ENCODE data around the gene ICAM3.

Gene ICAM3

DNA sequence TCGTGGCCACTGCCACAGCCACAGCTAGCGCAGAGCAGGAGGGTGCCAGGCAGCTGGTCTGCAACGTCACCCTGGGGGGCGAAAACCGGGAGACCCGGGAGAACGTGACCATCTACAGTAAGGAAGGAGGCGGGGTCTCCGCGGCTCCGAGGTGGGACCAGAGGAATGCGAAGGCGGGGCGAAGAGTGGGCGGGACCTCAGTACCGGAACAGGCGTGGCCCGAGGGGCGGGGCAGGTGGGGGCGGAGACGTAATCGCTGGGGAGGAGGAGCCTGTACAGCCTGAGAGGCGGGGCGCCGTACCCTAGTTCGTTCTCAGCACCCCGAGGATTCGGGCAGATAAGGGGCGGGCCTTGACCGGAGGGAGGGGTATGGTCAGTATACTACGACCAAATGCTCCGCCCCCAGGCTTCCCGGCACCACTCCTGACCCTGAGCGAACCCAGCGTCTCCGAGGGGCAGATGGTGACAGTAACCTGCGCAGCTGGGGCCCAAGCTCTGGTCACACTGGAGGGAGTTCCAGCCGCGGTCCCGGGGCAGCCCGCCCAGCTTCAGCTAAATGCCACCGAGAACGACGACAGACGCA lies 47.1 kb downstream of the ICAM3 start:
- peak overlapping the region; percentile 52 for H3K4me3 ChIP-seq (ENCODE audit: low read depth, low read length)
- TF ChIP-seq, protein P1, sequence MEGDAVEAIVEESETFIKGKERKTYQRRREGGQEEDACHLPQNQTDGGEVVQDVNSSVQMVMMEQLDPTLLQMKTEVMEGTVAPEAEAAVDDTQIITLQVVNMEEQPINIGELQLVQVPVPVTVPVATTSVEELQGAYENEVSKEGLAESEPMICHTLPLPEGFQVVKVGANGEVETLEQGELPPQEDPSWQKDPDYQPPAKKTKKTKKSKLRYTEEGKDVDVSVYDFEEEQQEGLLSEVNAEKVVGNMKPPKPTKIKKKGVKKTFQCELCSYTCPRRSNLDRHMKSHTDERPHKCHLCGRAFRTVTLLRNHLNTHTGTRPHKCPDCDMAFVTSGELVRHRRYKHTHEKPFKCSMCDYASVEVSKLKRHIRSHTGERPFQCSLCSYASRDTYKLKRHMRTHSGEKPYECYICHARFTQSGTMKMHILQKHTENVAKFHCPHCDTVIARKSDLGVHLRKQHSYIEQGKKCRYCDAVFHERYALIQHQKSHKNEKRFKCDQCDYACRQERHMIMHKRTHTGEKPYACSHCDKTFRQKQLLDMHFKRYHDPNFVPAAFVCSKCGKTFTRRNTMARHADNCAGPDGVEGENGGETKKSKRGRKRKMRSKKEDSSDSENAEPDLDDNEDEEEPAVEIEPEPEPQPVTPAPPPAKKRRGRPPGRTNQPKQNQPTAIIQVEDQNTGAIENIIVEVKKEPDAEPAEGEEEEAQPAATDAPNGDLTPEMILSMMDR (IDR thresholded peaks at IDR 0.05; ENCODE audit: borderline replicate concordance, insufficient read depth, low read depth, low read length), result no peak

GRCh38 chr19:10291554-10292205 lies 47.7 kb downstream of the ICAM3 start:
- TF ChIP-seq, protein P1 (IDR thresholded peaks at IDR 0.05; ENCODE audit: borderline replicate concordance, insufficient read depth, low read depth, low read length), result no peak

GRCh38 chr19:10290876-10291553 lies 48.4 kb downstream of the ICAM3 start:
- peak overlapping the region; percentile 52 for H3K4me3 ChIP-seq (ENCODE audit: low read depth, low read length)

More at GRCh38 chr19:10291554-10292205, 47.7 kb downstream of the ICAM3 start:
- H3K4me3 ChIP-seq (ENCODE audit: low read depth, low read length), result peak overlapping the region; percentile 52

DNA sequence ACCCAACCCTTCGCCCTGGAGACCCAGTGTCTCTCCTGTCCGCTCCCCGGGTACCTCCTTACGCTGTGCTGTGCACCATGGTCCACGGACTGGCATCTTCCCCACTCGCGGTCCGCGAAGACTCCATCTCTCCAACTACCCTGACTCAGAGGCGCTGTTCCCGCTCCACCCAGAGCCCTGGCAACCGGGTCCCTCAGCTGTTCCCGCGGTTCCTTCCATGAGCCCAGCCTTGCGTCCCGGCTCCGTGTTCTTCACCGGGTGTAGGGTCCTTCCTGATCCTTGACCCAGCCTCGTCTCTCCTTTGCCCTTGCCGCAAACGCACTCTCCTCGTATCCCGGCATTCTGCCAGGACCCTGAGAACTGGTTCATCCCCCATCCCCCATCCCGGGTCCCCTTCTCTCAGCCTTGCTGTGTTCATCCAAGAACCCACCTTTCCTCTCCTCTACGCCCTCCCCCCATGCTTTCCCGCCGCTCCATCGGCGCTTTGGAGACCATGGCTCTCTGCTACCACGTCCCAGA lies 49.0 kb downstream of the ICAM3 start:
- H3K4me3 ChIP-seq (ENCODE audit: low read depth, low read length), result peak overlapping the region; percentile 52
- TF ChIP-seq, protein P1 (IDR thresholded peaks at IDR 0.05; ENCODE audit: borderline replicate concordance, insufficient read depth, low read depth, low read length), result no peak

More at GRCh38 chr19:10290876-10291553, 48.4 kb downstream of the ICAM3 start:
- TF ChIP-seq, protein P1 (IDR thresholded peaks at IDR 0.05; ENCODE audit: borderline replicate concordance, insufficient read depth, low read depth, low read length), result no peak

DNA sequence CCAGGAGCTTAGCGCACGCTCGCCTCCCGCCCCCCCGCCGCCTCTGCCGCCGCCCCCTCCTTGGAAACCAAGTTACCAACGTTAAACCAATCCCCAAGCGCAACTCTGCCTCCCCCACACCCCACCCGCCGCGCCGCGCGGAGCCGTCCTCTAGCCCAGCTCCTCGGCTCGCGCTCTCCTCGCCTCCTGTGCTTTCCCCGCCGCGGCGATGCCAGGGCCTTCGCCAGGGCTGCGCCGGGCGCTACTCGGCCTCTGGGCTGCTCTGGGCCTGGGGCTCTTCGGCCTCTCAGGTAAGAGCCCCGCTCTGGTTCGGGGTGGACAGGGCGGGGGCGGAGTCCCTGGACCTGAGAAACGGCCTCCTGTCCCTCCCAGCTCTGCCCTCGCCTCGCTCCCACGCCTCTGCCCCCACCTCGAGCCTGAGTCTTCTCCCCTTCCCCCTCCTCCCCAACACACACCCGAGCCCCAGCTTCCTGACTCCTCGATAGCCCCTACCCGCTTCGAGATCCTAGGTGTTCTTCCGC lies 49.5 kb downstream of the ICAM3 start, which contains the start of gene ICAM5:
TSS of gene ICAM5 (plus strand) at position 117 of the 521 bp plus-strand sequence. CDS start at position 209, 92 bp downstream.
- H3K4me3 ChIP-seq (ENCODE audit: low read depth, low read length), result peak within 1 kb of the TSS; percentile 52
- TF ChIP-seq, protein P1 (IDR thresholded peaks at IDR 0.05; ENCODE audit: borderline replicate concordance, insufficient read depth, low read depth, low read length), result no peak

- H3K4me3 ChIP-seq (ENCODE audit: low read depth, low read length), result peak overlapping the region; percentile 30
- TF ChIP-seq, protein P1 (IDR thresholded peaks at IDR 0.05; ENCODE audit: borderline replicate concordance, insufficient read depth, low read depth, low read length), result no peak
Measured at GRCh38 chr19:10289167-10289835, 50.1 kb downstream of the ICAM3 start.
